Measurements from ENCODE around the gene ADA. TPM values are rescaled to one million over a fixed set of nuclear protein-coding genes. Genes with fewer than 3 reads are reported as not detected.

Gene ADA
- total RNA-seq, 4 donors from 2014 or later, result 2.6 to 5.4 (median 2.9) TPM

GRCh38 chr20:44596010-44596409, 55.5 kb downstream of the ADA start:
- Histone ChIP-seq H3K4me1 (peaks cover 36 to 64% (median 41%) of the 10 kb centered on the region in 4 donors), H3K9me3 (no peaks in the 10 kb centered on the region), H3K4me3 (no peak overlapping the region), H3K27ac (peak overlapping the region; percentile 31 to 93 (median 88)), H3K27me3 (no peaks in the 10 kb centered on the region), H3K36me3 (no peaks in the 10 kb centered on the region)
- intact Hi-C loops (cut with DNase I; ENCODE audit: low total_unique reads), result no loop called here
- DNase-seq, result no peak
- TF ChIP-seq POLR2A (IDR thresholded peaks at IDR 0.05) (no peak), EP300 (IDR thresholded peaks at IDR 0.05; ENCODE audit: low read depth) (no peak), CTCF (IDR thresholded peaks at IDR 0.05) (no peak), POLR2AphosphoS5 (IDR thresholded peaks at IDR 0.05) (no peak)
- WGBS, 2 donors (ENCODE audit: low coverage in 1 of 2), result 82 to 89% methylated on average over 3 to 4 of the region's 4 CpGs
- in situ Hi-C loops (cut with MboI; ENCODE audit: low pct_ligation_motif_present in 1 of 4, low pct_unique_long_range_greater_than_20kb in 1 of 4, low sequenced_read_pairs in 3 of 4), result no loop called here

- intact Hi-C loops (cut with DNase I; ENCODE audit: low total_unique reads), result no loop called here
- no peak for DNase-seq
- Histone ChIP-seq H3K27ac (peak overlapping the region; percentile 47 to 56 (median 50)), H3K27me3 (no peaks in the 10 kb centered on the region), H3K36me3 (no peaks in the 10 kb centered on the region), H3K9me3 (no peaks in the 10 kb centered on the region), H3K4me1 (peaks cover 23 to 51% (median 28%) of the 10 kb centered on the region in 4 donors), H3K4me3 (no peak overlapping the region)
- TF ChIP-seq CTCF (IDR thresholded peaks at IDR 0.05) (no peak), EP300 (IDR thresholded peaks at IDR 0.05; ENCODE audit: low read depth) (no peak), POLR2A (IDR thresholded peaks at IDR 0.05) (no peak), POLR2AphosphoS5 (IDR thresholded peaks at IDR 0.05) (no peak)
- 25% methylated on average over 1 of the region's 1 CpG; no CpG with 5 or more reads in 1 of the 2 donors for WGBS, 2 donors (ENCODE audit: low coverage in 1 of 2)
- in situ Hi-C loops (cut with MboI; ENCODE audit: low pct_ligation_motif_present in 1 of 4, low pct_unique_long_range_greater_than_20kb in 1 of 4, low sequenced_read_pairs in 3 of 4), result no loop called here
Measured at GRCh38 chr20:44594730-44595129, 56.8 kb downstream of the ADA start.

GRCh38 chr20:44593751-44594150, 57.7 kb downstream of the ADA start:
- Histone ChIP-seq H3K4me3 (no peak overlapping the region), H3K4me1 (peaks cover 13 to 45% (median 21%) of the 10 kb centered on the region in 4 donors), H3K27ac (peak overlapping the region; percentile 47 to 56 (median 50)), H3K36me3 (no peaks in the 10 kb centered on the region), H3K27me3 (no peaks in the 10 kb centered on the region), H3K9me3 (no peaks in the 10 kb centered on the region)
- DNase-seq, result no peak
- in situ Hi-C loops (cut with MboI; ENCODE audit: low pct_ligation_motif_present in 1 of 4, low pct_unique_long_range_greater_than_20kb in 1 of 4, low sequenced_read_pairs in 3 of 4), result no loop called here
- 57 to 66% methylated on average over 2 of the region's 2 CpGs for WGBS, 2 donors (ENCODE audit: low coverage in 1 of 2)
- intact Hi-C loops (cut with DNase I; ENCODE audit: low total_unique reads), result no loop called here
- no peak for TF ChIP-seq POLR2A (IDR thresholded peaks at IDR 0.05)
- TF ChIP-seq POLR2AphosphoS5 (IDR thresholded peaks at IDR 0.05), result no peak
- no peak for TF ChIP-seq CTCF (IDR thresholded peaks at IDR 0.05)
- TF ChIP-seq EP300 (IDR thresholded peaks at IDR 0.05; ENCODE audit: low read depth), result no peak

- no peak overlapping the region for H3K27ac ChIP-seq
- H3K27me3 ChIP-seq, result no peaks in the 10 kb centered on the region
- DNase-seq, result no peak
- H3K4me3 ChIP-seq, result no peak overlapping the region
- in situ Hi-C loops (cut with MboI; ENCODE audit: low pct_ligation_motif_present in 1 of 4, low pct_unique_long_range_greater_than_20kb in 1 of 4, low sequenced_read_pairs in 3 of 4) (no loop called here), intact Hi-C loops (cut with DNase I; ENCODE audit: low total_unique reads) (no loop called here)
- peaks cover 1 to 33% (median 14%) of the 10 kb centered on the region in 4 donors for H3K4me1 ChIP-seq
- no peaks in the 10 kb centered on the region for H3K36me3 ChIP-seq
- no peaks in the 10 kb centered on the region for H3K9me3 ChIP-seq
- 60 to 87% methylated on average over 1 to 3 of the region's 3 CpGs for WGBS, 2 donors (ENCODE audit: low coverage in 1 of 2)
- TF ChIP-seq CTCF (IDR thresholded peaks at IDR 0.05) (no peak), POLR2AphosphoS5 (IDR thresholded peaks at IDR 0.05) (no peak)
Measured at GRCh38 chr20:44592366-44592765, 59.1 kb downstream of the ADA start.
